DND-41 (cell line): ENCODE measurements around the gene TAF1A.
A peak's percentile ranks its signal among the peaks of the same experiment; 100 is the strongest.

Experiments used
- ATAC-seq: fragments of 200-7000 bp; cut with Tn5 transposase; 3 replicates; pipeline ENCODE4 v1.9.1; 2021; ENCODE audit warnings: low read depth; ENCODE audit not compliant: insufficient read depth
- DNase-seq: peaks from one replicate; pipeline ENCODE4 v3.0.0-alpha.2; 2020
- H2AFZ ChIP-seq: 2 replicates; pipeline ENCODE4 v1.6.0; 2012; ENCODE audit warnings: low read depth, low read length
- H3K27ac ChIP-seq: 2 replicates; pipeline ENCODE4 v1.5.1; 2012; ENCODE audit warnings: low read length, inconsistent platforms
- H3K27me3 ChIP-seq: fragments of 200-600 bp; sonication (generic); 2 replicates; pipeline ENCODE4 v1.6.0; 2012; ENCODE audit warnings: low read length, mild to moderate bottlenecking, inconsistent platforms; ENCODE audit not compliant: insufficient read depth, poor library complexity
- H3K36me3 ChIP-seq: 2 replicates; pipeline ENCODE4 v1.5.1; 2012; ENCODE audit warnings: low read length, inconsistent platforms; ENCODE audit not compliant: insufficient read depth
- H3K4me1 ChIP-seq: 2 replicates; pipeline ENCODE4 v1.5.1; 2012; ENCODE audit warnings: mild to moderate bottlenecking, low read length; ENCODE audit not compliant: insufficient read depth
- H3K4me2 ChIP-seq: 2 replicates; pipeline ENCODE4 v1.6.0; 2012; ENCODE audit warnings: mild to moderate bottlenecking, moderate library complexity, low read length, inconsistent platforms; ENCODE audit not compliant: insufficient read depth
- H3K4me3 ChIP-seq, 2 experiments: fragments of 200-600 bp in 1 of 2; shearing (Covaris generic) in 1 of 2; 2 replicates each; pipeline ENCODE4 v1.5.1; 2012 to 2016; ENCODE audit warnings: inconsistent platforms in 2 of 2, low read length in 2 of 2, mild to moderate bottlenecking in 2 of 2, low read depth in 1 of 2, moderate library complexity in 1 of 2
- H3K79me2 ChIP-seq: 2 replicates; pipeline ENCODE4 v1.6.0; 2012; ENCODE audit warnings: low read length, inconsistent platforms; ENCODE audit not compliant: insufficient read depth
- H3K9ac ChIP-seq: 2 replicates; pipeline ENCODE4 v1.6.0; 2012; ENCODE audit warnings: low read depth, mild to moderate bottlenecking, inconsistent platforms, low read length, moderate library complexity
- H3K9me3 ChIP-seq: 2 replicates; pipeline ENCODE4 v1.5.1; 2012; ENCODE audit warnings: low read length, moderate library complexity, mild to moderate bottlenecking, inconsistent platforms; ENCODE audit not compliant: insufficient read depth, severe bottlenecking
- H4K20me1 ChIP-seq: 2 replicates; pipeline ENCODE4 v1.6.0; 2012; ENCODE audit warnings: low read length; ENCODE audit not compliant: insufficient read depth
- EZH2 ChIP-seq: IDR thresholded peaks from 3 replicates; pipeline ENCODE4 v1.6.1; 2012; ENCODE audit warnings: borderline replicate concordance, low read depth, mild to moderate bottlenecking, moderate library complexity, low read length, inconsistent platforms; ENCODE audit not compliant: severe bottlenecking
- TF ChIP-seq, protein P1 (sequence below): IDR thresholded peaks from 2 replicates; pipeline ENCODE4 v1.5.1; 2012; ENCODE audit warnings: borderline replicate concordance, low read length, moderate library complexity, mild to moderate bottlenecking; ENCODE audit not compliant: poor library complexity, severe bottlenecking; ENCODE audit errors: extremely low read depth

Gene TAF1A

DNA sequence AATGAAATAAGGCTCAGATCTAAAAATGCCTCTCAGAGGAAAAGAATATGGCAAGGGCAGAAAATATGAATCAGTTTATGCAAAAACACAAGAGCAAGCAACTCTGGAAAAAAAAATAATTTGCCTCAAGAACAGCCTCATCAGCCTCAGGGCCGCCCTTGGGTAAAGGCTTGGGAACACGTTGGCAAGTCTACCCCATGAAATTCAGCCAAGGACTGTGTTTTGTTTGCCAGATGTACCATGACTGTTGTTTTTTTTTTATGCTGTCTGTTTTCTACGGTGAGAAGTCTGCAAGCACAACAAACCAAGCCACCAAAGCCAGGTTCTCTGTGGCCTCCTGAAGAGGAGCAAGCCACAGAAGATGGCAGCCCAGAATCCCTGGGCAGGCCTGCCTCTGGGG, 59.8 kb downstream of the TAF1A start:
- Histone ChIP-seq H3K36me3 (no peaks in the 10 kb centered on the region), H3K9ac (no peak overlapping the region), H2AFZ (no peak overlapping the region), H3K9me3 (no peaks in the 10 kb centered on the region), H3K79me2 (no peaks in the 10 kb centered on the region), H3K4me1 (no peaks in the 10 kb centered on the region), H3K4me3 (no peak overlapping the region), H3K4me2 (no peak overlapping the region), H4K20me1 (no peaks in the 10 kb centered on the region), H3K27me3 (no peaks in the 10 kb centered on the region), H3K27ac (no peak overlapping the region)
- TF ChIP-seq, protein P1, sequence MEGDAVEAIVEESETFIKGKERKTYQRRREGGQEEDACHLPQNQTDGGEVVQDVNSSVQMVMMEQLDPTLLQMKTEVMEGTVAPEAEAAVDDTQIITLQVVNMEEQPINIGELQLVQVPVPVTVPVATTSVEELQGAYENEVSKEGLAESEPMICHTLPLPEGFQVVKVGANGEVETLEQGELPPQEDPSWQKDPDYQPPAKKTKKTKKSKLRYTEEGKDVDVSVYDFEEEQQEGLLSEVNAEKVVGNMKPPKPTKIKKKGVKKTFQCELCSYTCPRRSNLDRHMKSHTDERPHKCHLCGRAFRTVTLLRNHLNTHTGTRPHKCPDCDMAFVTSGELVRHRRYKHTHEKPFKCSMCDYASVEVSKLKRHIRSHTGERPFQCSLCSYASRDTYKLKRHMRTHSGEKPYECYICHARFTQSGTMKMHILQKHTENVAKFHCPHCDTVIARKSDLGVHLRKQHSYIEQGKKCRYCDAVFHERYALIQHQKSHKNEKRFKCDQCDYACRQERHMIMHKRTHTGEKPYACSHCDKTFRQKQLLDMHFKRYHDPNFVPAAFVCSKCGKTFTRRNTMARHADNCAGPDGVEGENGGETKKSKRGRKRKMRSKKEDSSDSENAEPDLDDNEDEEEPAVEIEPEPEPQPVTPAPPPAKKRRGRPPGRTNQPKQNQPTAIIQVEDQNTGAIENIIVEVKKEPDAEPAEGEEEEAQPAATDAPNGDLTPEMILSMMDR, result no peak
- TF ChIP-seq EZH2, result no peak
- DNase-seq (no peak), ATAC-seq (no peak)

DNA sequence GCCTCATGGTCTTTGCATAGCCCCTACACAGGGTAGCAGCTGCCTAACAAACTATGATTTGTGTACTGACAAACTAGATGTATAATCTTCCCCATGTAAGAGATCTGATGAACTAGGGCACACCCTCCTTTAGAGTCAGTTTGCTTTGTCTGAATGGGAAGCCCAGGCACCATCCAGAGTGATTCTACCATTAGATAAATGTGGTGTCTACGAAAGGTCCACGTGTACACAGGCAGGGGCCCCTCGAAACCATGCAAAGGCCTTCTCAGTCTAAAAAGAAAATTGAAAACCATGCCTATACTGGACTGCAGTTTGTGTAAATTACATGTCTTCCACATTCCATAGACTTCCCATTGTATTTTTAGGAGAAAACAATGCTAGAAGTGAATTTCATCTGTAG, 60.6 kb downstream of the TAF1A start:
- H3K9me3 ChIP-seq, result no peaks in the 10 kb centered on the region
- no peaks in the 10 kb centered on the region for H3K27me3 ChIP-seq
- H4K20me1 ChIP-seq, result no peaks in the 10 kb centered on the region
- 0 out of 2 replicates have a peak overlapping the region, but pooled peaks have one; percentile 0 for H2AFZ ChIP-seq
- ATAC-seq, result no peak
- H3K4me3 ChIP-seq, result no peak overlapping the region
- DNase-seq, result no peak
- no peak overlapping the region for H3K27ac ChIP-seq
- H3K36me3 ChIP-seq, result no peaks in the 10 kb centered on the region
- no peaks in the 10 kb centered on the region for H3K79me2 ChIP-seq
- no peaks in the 10 kb centered on the region for H3K4me1 ChIP-seq
- TF ChIP-seq, protein P1, result no peak
- no peak for TF ChIP-seq EZH2
- no peak overlapping the region for H3K4me2 ChIP-seq
- no peak overlapping the region for H3K9ac ChIP-seq

DNA sequence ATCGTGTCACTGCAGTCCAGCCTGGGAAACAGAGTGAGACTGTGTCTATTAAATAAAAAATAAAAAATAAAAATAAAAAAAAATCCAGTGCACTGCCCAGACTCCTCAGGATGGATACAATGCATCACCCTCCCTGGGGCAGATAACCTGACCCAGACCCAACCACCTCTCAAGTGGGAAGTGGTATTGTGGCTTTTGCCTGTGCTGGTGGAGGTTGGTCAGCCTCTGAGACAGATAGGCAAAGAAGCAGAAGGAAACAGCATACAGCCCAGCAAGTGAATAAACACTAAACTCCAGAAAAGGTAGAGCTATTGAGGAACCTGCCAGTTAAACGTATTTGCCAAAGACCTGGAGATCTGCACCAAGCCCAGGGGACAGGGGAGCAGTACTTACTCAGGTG, 63.8 kb downstream of the TAF1A start:
- Histone ChIP-seq H3K27me3 (no peaks in the 10 kb centered on the region), H3K36me3 (no peaks in the 10 kb centered on the region), H2AFZ (no peak overlapping the region), H4K20me1 (no peaks in the 10 kb centered on the region), H3K9me3 (no peaks in the 10 kb centered on the region), H3K4me3 (no peak overlapping the region), H3K79me2 (no peaks in the 10 kb centered on the region), H3K9ac (no peak overlapping the region), H3K27ac (no peak overlapping the region), H3K4me1 (no peaks in the 10 kb centered on the region), H3K4me2 (no peak overlapping the region)
- DNase-seq (no peak), ATAC-seq (no peak)
- TF ChIP-seq EZH2, result no peak
- TF ChIP-seq, protein P1, result no peak

DNA sequence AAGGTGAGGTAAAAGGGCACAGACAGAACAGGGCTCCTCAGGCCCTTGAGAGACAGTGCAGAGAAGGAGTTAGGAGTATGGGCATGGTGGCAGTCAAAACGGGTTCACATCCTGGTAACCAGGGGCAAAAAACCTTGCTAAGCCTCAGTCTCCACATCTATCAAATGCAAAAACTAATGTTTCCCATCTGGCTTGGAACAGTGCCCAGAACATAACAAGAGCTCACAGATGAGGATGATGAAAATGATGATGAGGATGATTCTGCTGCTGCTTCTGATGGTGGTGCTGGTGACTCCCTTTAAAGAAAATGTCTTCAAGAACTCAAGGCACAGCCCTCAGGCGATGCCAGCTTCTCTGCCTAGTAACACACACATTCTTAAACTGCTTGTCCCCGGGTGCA, 65.9 kb downstream of the TAF1A start:
- H3K4me3 ChIP-seq, result no peak overlapping the region
- H3K27me3 ChIP-seq, result no peaks in the 10 kb centered on the region
- no peaks in the 10 kb centered on the region for H3K9me3 ChIP-seq
- H3K4me2 ChIP-seq, result no peak overlapping the region
- H3K27ac ChIP-seq, result no peak overlapping the region
- no peaks in the 10 kb centered on the region for H4K20me1 ChIP-seq
- no peaks in the 10 kb centered on the region for H3K79me2 ChIP-seq
- H2AFZ ChIP-seq, result no peak overlapping the region
- no peak for TF ChIP-seq EZH2
- no peaks in the 10 kb centered on the region for H3K4me1 ChIP-seq
- DNase-seq (no peak), ATAC-seq (peak; percentile 35; the same call in 1 of the 3 replicates)
- no peak overlapping the region for H3K9ac ChIP-seq
- H3K36me3 ChIP-seq, result no peaks in the 10 kb centered on the region
